CMK (cell line): Measurements from ENCODE around the gene FIGLA.
"Not testable (repeated sequence)": the region's sequence is repeated elsewhere in the genome, so short reads cannot be mapped to it uniquely, and the experiment has no call there.

Experiments used
- DNase-seq: peaks from one replicate; pipeline ENCODE4 v3.0.0-alpha.2; 2010; ENCODE audit warnings: low read depth

FIGLA gene

DNA sequence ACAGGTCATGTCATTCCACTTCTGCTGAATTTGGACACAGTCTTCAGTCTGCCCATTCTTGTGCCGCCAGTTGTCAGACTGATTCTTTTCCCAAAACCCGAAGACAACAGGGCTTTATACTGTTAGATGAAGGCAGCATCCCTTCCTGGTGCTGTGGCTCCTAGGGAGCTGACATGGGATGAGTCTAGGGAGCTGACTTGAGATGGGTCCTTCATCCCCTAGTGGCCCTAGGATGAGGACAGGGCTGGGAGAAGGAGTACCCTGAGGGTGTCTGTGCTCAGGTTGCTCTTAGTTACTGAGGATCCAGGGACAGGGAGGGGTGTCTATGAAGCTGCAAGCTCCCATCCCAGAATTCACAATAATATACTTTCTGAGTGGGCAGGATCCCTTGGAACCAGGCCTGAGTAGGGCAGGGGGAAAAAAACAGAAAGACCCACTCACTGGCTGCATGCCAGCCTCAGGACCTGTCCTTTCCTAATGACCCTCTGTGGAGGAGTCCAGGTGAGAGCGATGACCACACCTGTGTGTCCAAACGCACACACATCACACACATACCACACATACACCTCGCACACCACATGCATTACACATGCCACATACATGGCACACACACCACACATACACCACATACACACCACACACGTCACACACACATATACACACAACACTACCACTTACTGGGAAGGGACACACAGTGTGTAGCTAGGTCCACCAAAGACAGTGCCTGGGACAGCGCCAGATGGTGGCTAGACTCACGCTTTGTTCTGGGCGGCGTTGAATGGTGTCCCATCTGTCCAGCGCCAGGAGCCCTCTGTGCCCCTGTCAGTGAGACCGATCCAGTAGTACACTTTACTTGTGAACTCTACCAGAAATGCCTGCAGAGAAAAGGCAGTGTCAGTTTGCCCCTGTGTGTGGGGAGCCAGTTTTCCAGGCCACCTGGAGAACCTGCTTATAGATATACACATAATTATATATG, 18.8 kb upstream of the FIGLA start:
- DNase-seq = no peak

DNA sequence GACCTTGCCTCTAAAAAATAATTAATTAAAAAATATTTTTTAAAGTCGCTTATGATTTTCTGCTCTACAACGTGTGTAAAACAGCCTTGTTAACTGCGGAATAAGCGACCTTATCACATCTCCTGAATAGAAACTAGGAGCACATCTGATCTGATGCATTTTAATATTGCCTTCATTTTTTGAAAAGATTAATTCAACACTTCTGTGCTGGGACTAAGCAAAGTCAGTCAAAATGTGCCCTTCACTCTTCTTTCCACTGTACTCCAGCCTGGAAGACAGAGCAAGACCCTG, 17.3 kb upstream of the FIGLA start:
- DNase-seq = no peak

DNA sequence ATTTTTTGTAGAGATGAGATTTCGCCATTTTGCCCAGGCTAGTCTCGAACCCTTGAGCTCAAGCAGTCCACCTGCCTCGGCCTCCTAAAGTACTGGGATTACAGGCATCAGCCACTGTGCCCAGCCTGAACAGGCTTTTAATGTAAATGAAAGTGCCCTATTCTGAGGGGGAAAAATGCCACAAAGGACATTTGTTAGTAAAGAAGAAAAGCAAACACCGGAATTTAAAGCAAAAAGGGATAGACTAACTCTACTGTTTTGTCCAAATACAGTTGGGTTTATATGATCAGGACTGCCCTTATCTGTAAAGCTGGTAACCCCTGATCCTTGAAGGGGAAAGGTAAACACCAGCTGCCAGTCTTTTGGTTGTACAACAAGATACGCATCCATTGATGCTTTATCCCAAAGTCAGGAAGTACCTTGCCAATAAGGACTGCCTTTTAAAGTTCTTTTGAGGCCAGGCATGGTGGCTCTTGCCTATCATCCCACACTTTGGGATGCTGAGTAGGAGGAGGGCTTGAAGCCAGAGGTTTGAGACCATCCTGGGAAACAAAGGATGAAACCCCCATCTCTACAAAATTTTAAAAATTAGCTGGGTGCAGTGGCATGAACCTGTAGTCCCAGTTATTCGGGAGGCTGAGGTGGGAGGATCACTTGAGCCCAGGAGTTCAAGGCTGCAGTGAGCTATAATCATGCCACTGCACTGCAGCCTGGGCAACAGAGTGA, 16.8 kb upstream of the FIGLA start:
- DNase-seq = no peak

DNA sequence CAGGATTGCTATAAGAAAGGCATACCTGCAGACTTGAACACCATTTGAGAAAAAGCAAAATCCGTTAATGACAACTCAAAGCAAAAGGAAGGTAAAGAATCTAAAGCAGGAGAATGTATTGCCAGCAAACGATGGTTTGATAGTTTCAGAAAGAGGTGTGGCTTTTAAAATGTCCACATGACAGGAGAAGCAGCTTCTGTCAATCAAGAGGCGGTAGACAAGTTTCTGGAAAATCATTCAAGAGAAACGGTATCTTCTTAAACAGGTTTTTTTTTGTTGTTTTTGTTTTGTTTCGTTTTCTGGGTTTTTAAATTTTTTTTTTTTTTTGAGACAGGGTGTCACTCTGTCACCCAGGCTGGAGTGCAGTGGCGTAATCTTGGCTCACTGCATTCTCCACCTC, 16.2 kb upstream of the FIGLA start:
- DNase-seq = no peak

DNA sequence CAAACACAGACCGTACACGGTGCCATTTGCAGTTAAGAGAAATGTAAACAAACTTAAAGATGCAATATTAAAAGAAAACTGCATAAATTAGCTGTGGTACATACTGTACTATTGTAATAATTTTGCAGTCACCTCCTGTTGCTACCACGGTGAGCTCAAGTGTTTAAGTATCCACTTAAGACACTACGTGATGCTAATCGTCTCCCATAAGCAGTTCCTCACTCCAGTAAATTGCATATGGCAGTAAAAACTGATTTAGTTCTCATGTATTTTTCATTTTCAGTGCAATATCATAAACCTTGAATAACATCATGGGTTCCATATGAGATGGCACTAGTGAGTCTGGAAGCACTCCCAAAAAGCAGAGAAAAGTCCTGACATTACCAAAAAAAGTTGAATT, 15.6 kb upstream of the FIGLA start:
- DNase-seq = no peak

DNA sequence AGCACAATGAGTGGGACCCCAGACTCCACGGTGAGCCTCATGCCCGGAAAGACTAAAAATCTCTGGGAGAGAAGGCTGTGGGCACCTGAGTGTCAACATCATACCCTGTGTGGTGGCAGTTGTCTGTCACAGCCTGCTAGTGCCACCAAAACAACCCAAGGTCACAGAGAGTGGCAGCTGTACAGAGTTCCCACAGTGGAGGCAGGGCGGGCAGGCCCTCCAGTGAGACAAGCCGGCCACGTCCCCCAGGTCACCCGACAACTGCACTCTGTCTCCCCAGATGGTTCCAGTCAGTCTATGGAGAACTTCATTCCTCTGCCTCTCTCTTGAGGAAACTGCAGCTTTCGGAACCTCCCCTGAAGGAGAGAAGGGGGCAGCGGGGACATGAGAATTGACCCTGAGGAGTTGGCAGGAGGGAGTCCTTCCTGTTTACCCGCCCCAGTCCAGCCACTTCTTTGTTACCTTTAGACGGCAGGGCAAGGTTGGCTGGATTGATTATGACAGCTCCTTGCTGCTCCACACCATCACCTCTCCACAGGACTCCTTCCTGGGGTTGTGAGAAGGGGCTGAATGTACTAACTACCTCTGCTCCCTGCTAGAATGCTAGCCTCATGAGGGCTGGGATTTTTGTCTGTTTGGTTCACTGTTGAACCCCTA, 11.3 kb upstream of the FIGLA start:
- DNase-seq = no peak

DNA sequence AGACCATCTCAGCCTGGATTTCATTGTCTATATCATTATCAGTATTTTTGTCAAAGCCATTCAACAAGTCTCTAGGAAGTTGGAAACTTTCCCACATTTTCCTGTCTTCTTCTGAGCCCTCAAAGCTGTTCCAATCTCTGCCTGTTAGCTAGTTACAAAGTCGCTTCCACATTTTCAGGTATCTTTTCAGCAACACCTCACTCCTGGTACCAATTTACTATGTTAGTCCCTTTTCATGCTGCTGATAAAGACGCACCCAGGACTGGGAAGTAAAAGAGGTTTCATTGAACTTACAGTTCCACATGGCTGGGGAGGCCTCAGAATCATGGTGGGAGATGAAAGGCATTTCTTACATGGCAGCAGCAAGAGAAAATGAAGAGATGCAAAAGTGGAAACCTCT, 9.3 kb upstream of the FIGLA start:
- DNase-seq = no peak

DNA sequence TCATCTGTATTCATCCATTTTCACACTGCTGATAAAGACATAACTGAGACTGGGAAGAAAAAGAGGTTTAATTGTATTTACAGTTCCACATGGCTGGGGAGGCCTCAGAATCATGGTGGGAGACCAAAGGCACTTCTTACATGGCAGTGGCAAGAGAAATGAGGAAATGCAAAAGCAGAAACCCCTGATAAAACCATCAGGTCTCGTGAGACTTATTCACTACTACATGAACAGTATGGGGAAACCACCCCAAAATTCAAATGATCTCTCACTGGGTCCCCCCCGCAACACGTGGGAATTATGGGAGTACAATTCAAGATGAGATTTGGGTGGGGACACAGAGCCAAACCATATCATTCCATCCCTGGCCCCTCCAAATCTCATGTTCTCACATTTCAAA, 7.6 kb upstream of the FIGLA start:
- not testable (repeated sequence) for DNase-seq

DNA sequence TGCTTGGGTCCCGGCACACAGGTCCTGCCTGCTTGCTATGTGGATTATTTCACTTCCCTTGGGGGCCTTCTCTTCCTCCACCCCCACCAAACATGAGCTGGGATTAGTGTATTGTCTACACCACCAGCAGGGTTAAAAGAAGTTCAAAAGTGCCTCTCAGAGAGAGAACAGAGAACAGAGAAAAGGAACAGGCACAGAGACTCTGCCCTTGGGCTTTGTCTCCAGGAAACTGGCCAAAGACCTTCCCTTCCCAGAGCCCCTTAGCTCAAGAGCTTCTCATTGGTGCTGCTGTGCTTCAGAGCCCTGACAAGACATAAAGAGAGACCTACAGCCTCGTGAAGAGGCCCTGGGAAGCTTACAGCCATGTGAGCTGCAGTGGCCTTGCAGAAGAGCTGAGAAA, 7.1 kb upstream of the FIGLA start:
- no peak for DNase-seq

DNA sequence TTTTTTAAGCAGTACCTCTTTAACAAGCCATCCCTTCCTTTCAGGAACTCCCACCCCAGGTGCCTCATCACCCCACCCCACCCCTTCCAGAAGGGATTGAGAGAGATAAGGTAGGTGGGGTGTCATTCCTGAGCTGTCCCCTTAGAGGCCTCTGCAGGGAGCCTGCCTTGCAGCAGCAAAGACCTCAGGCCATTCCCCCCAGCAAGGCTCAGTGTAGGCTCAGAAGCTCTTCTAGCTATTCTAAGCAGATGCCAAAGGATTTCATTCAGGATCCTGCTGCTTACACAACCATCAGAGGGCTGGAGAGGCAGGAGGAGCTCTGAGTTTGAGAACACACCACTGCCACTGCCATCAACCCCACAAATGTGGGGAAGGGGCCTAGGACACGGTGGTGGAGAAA, 5.8 kb upstream of the FIGLA start:
- no peak for DNase-seq

DNA sequence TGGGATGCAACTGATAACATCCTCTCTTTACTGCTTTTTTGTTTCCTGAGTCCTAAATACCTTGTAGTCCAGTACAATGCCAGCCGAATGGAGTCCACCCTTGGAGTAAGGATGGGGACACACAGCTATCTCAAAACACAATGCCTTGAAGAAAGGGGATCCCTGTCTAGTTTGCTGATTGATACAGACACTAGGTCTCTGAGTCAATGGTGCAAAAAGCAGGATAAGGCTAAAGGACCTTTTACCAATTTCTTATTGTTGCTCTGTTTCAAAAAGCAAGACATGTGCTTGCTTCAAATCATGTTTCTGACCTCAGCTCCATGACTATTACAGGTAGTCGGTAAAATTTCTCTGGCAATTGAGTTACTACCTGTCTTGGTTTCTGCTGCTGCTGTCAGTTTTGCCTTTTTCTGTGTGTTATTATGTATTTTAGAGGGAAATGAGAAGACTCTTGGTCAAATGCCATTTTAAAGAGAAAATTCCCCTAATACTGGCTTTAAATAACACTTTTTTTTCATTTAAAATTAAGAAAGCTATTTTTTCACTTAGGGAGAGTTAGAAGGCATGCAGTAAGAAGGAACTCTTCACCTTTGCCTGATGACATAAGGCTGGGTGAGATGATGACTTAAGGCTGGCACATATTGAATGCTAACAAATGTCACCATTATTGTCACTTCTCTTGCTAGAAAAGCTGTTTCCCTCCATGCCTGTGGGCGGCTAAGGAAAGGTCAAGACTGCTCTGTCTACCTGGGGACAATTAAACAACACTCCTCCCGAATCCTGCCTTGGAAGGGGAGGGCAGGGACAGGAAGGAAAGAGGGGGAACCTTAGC, 4.9 kb upstream of the FIGLA start:
- DNase-seq = no peak

DNA sequence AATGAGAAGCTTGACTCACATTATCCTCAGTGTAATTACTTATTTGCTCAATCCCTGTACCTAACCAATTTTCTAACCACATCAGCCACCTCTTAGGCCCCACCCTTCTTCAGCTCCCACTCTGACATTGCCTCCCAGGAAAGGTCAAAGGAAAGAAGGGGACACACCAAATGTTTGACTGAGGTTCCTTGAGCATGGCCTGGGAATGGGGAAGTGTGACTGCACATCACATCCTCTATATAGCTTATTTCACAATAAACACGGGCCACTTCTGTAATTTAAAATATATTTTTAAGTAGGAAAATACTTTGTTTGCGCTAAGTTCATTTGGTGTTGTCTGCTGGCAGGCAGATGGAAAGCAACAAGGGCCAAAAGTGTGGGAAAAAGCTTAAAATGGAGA, 3.0 kb upstream of the FIGLA start:
- DNase-seq = no peak

DNA sequence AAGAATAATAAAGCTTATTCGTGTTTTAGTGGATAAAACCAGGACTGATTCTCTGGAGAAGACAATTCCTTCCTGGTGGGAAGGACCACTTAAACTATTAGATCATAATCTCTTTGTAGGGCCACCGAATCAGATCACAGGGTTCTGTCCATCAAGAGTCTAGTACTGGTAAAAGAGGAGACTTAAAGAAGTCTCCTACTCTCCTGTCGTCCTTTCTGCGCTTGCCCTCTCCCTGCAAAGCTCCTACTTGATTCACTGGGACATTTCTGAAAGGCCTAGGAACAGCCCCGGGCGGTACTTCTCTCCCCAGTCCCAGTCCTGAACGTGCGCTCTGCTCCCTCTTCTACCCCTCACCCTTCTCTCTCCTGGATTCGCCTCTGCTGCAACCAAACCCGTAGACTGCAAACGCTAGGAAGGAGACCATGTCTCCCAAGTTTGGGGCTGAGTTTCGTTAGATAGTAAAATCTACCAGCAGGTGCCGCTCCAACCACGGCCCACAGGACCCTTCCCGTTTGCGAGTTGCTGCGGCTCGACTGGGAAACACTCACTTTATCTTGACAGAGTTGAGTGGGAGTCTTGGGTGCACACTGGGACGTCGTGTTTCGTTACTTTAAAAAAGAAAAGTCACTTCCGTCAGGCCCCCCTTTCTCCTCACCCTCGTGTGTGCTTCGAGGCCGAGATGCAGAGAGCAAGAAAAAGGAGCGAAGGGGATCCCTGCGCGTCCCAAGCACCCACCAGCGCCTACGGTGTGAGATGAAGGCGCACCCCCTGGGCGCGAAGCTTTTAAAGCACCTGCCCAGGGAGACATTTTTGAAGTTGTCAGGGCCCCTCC, 923 bp downstream of the FIGLA start:
- peak; percentile 17 for DNase-seq

DNA sequence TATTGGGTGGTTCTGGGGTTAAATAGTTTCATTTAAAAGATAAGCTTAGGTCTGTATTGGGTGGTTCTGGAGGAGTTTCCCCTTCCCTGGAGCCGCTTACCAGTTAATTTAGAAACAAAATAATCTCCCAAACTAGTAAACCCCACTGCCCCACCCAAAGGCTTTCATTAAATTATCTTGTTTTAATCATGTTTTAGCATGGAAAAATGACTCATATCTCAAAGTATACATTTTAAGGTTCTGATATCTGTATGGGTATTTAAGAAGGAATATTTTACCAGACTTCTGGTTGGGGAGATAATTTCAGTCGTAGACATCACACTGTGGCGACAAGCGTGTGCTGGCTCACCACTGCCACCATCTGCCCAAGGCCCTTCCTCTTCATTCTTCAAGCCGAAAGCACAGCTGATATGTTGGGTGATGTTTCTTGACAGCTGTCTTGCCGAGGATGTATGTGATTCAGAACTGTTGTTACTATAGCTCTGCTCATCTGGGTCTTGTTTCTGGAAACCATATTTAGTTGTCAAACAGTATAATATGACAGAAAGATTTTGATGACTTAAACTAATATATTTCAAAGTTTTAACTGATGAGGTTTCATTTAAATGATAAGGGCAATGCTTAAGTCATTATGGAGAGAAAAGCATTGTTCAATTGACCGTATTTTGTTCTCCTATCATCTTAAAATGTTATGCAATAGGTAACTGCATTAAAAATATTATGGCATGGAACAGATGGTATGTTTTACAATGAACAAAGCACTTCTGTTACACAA, 5.1 kb downstream of the FIGLA start:
- no peak for DNase-seq

DNA sequence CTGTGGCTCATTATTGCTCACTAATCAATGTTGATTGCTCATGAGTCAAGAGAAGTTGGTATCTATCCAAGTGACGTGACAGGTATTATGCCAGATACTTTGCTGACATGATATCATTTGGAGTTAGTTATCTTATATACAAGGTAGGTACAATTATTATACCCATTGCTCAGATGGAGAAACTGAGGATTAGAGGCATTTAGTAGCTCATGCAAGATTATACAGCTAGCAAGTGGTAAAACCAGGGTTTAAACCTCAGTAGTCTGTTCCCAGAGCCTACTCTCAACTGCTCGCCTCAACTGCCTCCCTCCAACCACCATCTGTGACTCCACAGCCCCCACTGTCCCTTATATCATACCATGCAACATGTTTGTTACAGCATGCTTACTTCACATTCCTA, 6.1 kb downstream of the FIGLA start:
- DNase-seq = no peak

DNA sequence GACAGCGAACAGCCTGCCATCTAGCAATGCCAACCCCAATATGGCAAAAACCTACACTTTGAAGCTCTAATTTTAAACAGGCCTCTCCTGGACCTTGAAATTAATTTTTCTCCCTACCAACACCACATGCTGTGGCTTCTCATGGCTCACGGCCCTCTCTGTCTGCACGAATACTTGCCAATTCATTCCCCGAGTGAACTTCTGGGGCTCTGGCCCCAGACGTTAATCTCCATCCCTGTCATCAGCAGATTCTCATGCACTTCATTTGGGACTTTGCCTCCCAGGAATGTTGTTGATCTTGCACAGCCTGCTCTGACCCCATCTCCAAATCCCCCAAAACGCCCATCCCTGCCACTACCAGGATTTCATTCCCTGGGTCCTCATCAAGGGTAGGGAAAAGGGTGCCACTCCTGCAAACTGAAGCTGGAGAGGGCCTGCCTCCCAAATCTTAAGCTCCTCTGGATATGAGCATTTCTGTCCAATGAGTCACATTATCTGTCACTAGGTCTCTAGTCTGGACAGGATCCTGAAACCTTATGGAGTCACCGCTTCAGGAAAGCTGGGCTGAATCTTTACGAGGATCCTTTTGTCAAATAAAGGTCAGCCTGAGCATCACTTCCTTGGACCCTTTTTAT, 10.4 kb downstream of the FIGLA start:
- no peak for DNase-seq

DNA sequence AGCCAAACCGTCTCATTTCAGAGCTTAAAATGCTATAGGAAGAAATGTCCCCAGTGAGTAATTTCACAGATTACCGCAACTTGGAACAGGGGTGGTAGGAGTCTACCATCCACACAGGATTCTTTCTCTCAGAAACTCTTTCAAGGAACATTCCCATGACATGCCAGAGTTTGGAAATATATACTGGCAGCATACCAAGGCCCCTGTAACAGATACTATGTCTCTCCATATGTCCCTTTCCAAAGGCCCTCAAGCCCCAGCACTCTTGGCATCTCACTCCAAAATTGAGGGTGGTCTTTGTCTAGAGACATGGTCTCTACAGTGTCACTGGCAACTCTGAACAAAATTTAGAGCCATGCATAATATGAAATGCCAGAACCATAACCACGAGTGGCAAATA, 11.0 kb downstream of the FIGLA start:
- no peak for DNase-seq

DNA sequence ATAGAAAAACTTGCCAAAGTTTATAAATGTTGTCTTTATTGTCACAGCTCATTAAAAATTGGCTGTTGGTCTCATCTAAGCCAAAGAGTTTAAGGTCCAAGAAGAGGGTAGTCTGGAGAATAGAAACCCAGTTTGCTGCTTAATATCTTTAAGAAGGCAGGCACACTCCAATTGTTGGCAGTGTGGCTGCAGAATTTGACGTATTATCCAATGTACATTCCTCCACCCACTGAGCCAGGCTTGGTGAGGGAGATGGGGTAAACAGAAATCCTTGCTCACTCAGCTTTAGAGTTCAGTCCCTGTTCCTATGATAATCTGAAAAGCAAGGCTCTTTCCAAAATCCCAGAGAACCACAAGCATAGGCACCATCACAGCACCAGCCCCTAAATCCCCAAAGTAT, 11.8 kb downstream of the FIGLA start:
- DNase-seq = no peak

DNA sequence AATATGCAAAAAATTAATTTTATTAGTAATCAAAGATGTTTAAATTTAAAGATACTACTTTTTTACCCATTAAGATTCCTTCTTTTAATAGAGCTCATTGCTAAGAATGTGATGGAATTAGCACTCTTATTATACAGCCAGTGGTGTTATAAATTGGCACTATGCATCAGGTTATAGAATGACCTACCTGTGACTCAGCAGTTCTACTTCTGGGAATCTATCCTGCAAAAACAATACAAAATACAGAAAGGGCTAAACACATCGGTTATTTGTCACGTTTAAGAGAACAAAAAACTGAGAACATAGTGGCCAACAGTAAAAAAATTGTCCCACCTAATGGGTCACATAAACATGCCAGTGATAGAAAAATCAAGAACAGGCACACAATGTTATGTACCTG, 13.0 kb downstream of the FIGLA start:
- DNase-seq = no peak

DNA sequence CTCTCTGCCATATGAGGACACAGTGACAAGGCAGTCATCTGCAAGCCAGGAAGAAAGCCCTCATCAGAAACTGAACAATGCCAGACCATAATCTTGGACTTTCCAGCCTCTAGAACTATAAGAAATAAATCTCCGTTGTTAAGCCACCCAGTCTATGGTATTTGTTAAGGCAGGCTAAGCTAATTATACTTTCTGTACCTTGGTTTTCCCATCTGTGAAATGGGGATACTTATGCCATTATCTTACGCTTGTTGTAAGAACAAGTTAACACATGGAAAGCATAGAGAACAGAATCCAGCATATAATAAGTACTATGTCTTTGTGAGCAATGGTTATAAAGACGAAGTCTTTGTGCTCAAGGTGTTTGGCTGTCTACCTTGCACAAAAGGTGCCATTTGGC, 14.2 kb downstream of the FIGLA start:
- no peak for DNase-seq
